Sciatic nerve (tissue), 2 donors: Measurements from ENCODE around the gene FAM187B. TPM values are rescaled to one million over a fixed set of nuclear protein-coding genes. Genes with fewer than 3 reads are reported as not detected.
"Not testable (repeated sequence)": the region's sequence is repeated elsewhere in the genome, so short reads cannot be mapped to it uniquely, and the experiment has no call there.

ENCODE experiments used
- ATAC-seq: fragments of 200-7000 bp; cut with Tn5 transposase; one replicate; pipeline ENCODE4 v1.9.1; 2020; ENCODE audit warnings: mild to moderate bottlenecking, moderate library complexity
- DNase-seq: peaks from one replicate; pipeline ENCODE4 v3.0.0-alpha.2; 2020; ENCODE audit warnings: low spot score
- intact Hi-C: fragments of 100-400 bp; cut with DNase I; formaldehyde crosslinking; loops from one replicate; pipeline ENCODE4 v1.14.2; 2022
- total RNA-seq: library from RNA; stranded (reverse); fragmentation: NEBNext Ultra II Directional; extraction: Animal tissue kit (Norgen Biotek cat#: 25700); gene quantifications from one replicate; pipeline ENCODE4 v1.2.1, GENCODE V29; 2021
- donor health status: DM: no; HTN: no; CAD: no.
- donor health status: DM: no; HTN: no; CAD: no.

FAM187B gene
- total RNA-seq, 1 donor from 2014 or later: 0.31 TPM

DNA sequence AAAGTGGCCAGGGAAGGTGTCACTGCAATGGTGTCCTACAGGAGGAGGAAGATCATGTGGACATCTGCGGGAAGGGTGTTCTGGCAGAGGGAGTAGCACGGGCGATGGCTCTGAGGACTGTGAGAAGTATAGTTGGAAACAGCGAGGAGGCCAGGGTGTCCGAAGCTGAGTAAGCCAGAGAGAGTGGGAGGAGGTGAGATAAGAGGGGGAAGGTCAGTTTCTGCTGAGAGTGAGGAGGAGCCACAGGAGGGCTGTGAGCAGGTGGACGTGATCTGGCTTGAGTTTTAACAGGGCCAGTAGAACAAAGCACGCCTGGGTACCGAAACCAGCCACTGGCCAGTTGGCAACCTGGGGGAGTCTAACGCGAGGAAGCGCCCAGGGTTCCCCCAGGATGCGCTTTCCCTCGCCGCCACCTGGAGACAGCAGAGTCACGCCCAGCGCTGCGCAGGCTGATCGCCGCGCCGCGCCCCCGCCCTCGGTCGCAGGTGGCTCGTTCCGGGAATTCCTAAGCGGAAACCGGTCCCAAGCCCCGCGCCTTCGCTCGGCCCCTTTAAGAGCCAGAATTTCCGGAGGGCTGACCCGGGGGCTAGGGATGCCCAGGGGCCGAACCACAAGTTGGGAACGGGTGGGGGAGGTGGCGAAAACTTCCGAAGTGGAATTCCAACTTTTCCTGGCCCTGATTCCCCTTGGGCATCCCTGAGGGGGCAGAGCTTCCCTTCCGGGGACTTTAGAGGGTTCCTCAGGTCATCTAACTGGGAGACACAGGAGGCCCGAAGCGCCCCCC, 19.2 kb upstream of the FAM187B start:
- peak; percentile 53 for ATAC-seq
- intact Hi-C loops: no loop called here
- DNase-seq: no peak

DNA sequence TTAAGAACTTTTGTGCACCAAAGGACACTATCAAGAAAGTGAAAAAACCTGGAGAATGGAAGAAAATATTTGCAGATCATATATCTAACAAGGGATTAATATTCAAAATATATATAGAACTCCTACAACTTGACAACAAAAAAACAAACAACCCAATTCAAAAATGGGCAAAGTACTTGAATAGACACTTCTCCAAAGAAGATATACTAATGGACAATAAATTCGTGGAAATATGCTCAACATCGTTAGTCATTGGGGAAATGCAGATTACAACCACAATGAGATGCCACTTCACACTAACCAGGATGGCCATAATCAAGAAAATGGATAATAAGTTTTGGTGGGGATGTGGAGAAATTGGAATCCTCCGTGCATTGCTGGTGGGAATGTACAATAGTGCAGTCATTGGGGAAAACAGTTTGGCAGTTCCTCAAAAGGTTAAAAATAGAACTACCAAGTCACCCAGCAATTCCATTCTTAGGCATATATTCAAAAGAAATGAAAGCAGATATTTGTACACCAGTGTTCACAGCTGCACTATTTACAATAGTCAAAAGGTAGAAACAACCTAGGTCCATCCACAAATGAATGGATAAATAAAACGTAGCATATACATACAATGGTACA, 18.0 kb upstream of the FAM187B start:
- no peak for ATAC-seq
- no peak for DNase-seq
- intact Hi-C loops: no loop called here

DNA sequence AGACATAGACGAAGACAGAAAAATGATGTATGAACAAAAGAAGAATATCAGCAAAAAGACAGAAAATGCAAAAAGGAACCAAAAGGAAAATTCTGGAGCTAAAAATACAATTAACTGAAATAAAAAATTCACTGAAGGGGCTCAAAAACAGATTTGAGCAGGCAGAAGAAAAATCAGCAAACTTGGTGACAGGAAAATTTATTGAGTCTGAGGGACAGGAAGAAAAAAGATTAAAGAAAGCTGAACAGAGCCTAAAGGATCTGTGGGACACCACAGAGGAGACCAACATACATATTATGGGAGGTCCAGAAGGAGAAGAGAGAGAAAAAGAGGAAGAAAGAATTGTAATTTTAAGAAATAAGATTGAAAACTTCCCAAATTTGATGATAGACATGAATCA, 12.9 kb upstream of the FAM187B start:
- intact Hi-C loops: no loop called here
- DNase-seq (no peak), ATAC-seq (no peak)

DNA sequence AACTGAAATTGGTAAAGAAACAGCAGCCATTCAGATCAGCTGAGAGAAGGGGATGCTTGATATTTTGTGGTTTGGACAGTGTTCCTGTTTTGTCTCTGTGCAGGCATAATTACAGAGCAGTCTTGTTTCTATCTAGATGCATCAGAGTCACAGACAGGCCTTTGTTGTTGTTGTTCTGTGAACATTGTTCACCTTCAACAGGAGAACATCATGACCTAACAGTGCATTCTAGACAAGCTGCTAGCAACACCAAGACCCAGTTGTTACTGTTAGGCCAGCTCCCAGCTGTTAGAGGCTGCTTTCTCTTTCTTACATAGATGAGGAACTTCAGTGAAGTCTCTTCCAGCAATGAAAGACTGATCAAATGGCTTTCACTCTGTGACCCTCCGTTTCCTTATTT, 11.8 kb upstream of the FAM187B start:
- ATAC-seq: no peak

DNA sequence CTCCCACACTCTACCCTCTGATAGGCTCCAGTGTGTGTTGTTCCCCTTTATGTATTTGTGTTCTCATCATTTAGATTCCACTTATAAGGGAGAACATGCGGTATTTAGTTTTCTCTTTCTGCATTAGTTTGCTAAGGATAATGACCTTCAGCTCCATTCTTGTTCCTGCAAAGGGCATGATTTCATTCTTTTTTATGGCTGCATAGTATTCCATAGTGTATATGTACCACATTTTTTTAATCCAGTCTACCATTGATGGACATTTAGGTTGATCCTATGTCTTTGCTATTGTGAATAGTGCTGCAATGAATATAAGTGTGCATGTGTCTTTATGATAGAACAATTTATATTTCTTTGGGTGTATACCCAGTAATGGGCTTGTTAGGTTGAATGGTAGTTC, 11.1 kb upstream of the FAM187B start:
- intact Hi-C loops, DNase-seq, ATAC-seq: not testable (repeated sequence)

More for the DNA sequence above, 11.8 kb upstream of the FAM187B start:
- no peak for DNase-seq
- intact Hi-C loops: no loop called here

DNA sequence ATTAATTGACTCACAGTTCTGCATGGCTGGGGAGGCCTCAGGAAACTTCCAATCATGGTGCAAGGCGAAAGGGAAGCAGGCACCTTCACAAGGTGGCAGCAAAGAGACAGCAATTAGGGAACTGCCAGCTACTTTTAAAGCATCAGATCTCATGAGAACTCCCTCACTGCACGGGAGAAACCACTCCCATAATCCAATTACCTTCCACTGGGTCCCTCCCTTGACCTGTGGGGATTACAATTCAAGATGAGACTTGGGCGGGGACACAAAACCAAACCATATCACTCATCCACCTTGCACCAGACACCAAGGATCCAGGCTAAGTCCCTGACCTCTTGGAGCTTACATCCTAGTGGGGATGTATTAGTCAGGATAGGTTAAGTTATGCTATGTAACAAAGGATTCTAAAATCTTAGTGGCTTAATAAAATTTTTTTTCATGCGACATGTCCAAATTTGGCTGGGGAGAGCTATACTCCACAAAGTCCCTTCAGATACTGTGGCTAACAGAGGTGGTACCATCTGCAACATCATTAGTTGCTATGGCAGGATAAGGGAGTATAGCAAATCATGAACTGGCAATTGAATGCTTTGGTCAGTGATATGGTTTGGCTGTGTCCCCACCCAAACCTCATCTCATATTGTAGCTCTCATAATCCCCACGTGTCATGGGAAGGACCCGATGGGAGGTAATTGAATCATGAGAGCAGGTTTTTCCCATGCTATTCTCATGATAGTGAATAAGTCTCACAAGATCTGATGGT, 8.3 kb upstream of the FAM187B start:
- DNase-seq (no peak), ATAC-seq (no peak)
- intact Hi-C loops: no loop called here

DNA sequence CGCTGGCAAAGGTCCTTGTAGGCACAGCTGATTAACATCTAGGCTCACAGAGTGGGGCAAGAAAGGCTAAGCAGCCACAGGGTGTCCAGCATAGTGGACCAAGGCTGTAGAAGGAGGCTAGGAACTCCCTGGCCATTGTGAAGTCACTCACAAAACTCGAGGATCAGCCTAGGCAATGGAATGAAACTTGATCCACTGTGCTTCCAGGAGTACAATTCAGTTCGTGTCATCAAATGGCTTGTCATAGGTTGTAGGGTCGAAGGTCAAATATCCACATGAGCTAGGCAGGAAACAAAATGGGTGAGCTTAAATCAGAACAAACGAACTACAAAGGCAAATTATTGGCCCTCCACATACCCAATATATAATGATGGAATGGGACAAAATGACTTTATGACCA, 4.4 kb upstream of the FAM187B start:
- DNase-seq (no peak), ATAC-seq (no peak)
- intact Hi-C loops: no loop called here

DNA sequence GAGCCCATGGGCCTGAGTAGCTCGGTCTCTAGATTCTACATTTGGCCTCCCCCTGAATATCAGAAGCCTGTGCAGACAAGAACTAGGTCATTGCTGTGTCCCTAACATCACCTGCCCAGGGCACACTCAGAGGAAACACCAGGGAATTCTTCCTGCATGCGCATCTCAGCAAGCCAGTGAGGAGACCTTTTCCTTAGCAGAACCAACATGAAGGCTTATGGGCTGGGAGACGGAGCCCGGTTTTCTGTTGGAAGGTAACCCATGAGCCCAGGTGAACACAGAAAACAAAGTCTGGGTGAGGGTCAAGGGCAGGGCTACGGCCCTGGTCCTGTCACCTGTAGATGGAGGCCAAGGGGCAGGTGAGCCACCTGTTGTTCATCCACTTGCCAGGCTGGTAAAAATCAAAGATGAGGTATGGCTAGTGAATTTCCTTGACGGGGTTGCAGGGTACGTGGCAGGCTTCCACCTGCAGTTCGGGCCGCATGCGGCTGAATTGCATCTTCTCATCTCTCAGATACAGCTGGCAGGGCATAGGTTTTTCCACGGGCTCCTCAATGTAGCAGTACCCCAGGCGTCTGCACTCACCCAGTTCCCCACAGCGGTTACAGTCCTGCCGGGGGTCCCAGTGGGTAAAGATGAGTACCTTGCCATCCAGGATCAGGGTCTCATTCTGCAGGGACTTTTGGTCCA, 3.6 kb upstream of the FAM187B start:
- DNase-seq (no peak), ATAC-seq (no peak)
- intact Hi-C loops: no loop called here

DNA sequence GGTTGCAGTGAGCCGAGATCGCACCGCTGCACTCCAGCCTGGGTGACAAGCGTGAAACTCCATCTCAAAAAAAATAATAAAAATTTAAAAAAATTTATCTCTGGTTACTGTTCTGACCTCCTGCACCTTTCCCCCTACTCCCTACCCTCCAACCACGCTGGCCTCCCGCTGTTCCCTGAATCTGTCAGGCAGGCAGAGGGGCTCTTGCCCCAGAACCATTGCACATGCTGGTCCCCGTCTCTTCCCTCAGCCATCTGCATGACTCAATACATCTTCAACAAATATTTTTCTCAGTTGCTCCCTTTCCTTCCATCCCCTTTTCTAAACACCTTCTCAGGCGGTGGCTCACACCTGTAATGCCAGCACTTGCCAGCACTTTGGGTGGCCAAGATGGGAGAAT, 1.1 kb upstream of the FAM187B start:
- intact Hi-C loops: no loop called here
- ATAC-seq (no peak), DNase-seq (no peak)

DNA sequence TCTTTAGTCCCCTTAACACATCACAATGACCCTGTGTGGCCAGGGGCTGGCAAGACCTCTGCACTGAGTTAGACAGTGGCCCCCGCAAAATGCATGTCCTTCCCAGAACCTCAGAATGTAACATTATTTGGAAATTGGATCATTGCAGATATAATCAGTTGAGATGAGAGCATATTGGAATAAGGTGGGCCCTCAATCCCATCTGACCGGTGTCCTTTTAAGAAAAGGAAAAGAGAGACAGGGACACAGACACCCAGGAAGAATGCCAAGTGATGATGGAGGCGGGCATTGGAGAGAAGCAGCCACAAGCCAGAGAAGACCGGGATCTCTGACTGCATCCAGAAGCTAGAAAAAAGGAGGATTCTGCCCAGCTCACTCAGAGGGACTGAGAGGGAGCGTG, 1.8 kb downstream of the FAM187B start:
- intact Hi-C loops: no loop called here
- no peak for ATAC-seq
- DNase-seq: no peak

DNA sequence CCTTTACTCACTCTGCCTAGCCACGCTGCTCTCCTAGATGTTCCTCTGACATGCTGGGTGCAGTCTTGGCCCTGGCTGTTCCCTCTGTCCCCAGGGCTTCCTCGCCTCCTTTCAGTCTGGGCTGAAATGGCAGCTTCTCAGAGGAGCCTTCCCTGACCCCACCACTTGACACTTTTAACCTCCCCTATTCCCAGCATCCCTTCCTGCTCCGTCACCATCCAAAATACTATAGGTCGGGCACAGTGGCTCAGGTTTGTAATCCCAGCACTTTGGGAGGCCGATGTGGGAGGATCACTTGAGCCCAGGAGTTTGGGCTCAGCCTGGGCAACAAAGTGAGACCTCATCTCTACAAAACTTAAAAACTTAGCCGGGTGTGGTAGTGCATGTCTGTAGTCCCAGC, 2.6 kb downstream of the FAM187B start:
- DNase-seq: no peak
- ATAC-seq: no peak
- intact Hi-C loops: no loop called here

DNA sequence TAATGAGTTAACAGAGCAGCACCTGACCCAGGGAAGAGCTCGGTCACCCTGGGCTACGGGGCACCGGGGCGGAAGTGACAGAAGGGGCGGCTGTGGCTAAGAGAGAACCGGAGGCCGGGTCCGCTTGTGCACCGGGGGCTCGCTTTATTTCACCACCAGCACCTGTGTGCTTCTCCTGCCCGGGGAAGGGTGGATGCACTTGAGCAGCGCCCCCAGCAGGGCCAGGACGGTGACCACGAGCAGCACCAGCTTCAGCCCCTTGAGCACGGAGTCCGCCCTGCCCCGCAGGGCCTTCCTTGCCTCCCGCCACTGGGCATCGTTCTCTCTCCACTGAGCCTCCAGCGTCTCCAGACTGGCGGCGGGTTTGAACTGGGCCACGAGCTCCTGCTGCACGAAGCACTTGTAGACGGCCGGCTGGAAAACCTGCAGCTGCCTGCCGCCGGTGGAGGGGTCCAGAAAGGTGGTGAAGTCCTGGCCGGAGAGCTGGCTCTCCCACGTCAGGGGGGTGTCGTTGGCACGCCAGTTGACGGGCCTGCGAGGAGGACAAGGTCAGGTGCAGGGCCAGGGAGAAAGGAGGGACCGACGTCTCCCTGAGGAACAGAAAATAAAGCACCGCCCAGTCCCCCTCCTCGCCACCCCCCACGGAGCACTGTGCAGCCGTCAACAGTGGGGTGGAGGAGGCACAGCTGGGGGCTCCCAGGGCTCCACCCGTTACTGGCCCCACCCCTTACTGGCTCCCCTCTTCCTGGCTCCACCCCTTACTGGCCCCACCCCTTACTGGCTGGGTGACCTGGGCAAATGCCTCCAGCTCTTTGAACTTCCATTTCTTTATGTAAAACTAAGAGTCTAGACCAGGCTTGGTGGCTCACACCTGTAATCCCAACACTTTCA, 3.6 kb downstream of the FAM187B start:
- ATAC-seq (peak; percentile 36), DNase-seq (no peak)
- intact Hi-C loops: no loop called here

DNA sequence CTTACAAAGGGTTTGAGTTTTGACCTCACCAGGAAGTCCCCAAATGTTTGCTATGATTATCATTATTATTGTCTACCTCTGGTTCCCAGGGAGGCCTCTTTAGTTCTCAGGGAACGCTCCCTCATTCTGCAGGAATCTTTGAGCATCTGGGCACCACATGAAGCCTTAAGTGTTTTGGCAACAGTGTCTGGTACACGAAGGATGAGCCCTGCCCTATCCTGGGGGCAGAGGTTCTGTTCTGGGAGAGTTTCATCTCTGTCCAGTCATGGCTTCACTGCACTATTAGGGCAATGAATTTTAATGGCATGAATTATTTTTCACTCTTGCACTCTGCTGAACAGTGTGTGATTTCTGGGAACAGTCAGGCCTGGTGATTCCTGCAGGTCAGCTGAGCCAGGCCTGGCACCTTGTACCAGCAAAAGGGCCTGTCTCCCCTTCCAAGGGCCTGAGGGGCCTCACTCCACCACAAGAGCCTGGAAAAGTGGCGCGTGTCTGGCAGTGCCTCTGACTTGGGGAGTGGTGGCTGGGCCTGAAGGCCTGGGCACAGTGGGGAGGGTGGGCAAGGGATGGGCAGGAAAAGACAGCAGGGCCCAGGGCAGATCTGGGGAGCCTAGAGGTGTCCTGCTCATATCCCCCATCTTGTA, 4.6 kb downstream of the FAM187B start:
- DNase-seq (no peak), ATAC-seq (no peak)
- intact Hi-C loops: no loop called here

DNA sequence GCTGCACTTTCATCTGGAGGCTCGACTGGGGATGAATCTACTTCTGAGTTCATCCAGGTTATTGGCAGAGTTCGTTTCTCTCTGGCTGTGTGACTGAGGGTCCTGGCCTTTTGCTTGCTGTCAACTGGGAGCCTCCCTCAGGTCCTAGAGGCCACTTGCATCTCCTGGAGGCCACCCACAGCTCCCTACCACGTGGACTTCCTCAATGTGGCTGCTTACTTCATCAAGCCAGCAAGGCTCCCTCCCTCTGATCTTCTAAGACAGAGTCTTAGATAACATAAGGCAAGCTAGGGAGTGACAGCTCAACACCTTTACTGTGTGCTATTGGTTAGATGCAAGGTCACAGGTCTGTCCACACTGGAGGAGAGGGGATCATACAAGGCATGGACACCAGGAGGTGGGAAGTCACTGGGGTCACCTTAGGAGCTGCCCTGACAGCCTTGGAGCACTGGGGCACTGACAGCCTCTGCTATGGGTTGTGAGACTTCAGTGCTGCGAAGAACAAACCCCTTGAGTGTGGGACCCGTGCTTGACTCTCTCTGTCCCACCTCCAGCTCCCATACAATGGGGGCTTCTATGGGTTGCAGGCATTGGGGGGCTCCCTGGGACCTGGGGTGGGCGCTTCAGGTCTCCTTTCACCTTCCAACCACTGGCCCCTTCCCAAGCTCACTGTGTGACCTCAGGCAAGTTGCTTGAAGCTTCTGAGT, 5.3 kb downstream of the FAM187B start:
- no peak for DNase-seq
- intact Hi-C loops: no loop called here
- no peak for ATAC-seq

DNA sequence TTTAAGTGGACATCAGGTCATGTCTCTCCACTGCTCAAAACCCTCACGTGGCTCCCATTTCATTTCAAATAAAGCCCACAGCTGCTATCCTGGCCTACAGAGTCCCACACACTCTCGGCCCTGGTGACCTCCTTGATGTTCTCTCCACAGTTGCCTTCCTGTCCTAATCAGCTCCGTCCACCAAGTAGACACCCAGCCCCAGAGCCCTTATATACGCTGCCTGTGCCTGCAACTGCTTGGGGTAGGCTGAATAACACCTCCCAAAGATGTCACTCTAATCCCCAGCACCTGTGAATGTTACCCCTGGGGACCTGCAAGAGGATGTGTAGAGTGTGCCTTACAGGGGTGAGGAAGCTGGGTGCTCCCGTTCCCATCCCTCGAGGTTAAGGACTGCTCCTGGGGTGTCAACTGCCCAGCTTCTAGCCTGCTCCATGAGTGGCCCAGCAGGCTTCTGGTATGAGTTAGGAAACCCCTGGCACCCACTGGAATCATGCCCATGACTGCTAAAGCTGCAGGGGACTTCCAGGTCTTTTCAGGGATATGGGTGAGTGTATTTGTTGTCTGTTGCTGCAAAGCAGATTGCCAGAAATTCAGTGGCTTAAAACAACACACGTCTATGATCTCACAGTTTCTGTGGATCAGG, 6.0 kb downstream of the FAM187B start:
- ATAC-seq (no peak), DNase-seq (no peak)
- intact Hi-C loops: no loop called here

DNA sequence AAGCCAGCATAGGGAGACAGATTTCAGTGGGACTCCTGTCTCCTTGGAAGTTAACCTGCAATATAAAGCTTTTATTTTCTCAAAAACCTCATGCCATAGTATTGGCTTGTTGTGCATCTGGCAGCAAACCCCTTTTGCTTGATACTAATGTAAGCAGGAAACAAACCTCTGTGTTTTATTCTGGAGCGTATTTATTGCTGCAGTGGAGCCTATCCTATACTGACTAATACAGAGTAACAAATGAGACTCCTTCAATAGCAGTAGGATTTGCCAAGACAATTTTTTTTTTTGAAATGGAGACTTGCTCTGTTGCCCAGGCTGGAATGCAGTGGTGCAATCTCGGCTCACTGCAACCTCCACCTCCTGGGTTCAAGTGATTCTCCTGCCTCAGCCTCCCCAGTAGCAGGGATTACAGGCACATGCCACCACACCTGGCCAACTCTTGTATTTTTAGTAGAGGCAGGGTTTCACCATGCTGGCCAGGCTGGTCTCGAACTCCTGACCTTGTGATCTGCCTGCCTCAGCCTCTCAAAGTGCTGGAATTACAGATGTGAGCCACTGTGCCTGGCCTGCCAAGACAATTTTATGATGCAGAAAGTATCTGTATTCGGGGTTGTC, 7.5 kb downstream of the FAM187B start:
- DNase-seq, intact Hi-C loops, ATAC-seq: not testable (repeated sequence)
